IPS-18a (cell line): Measurements from ENCODE around the gene PIAS2.

Experiments
- H3K27ac ChIP-seq: one replicate; pipeline ENCODE4 v1.5.1; 2013; ENCODE audit warnings: low read length
- H3K27me3 ChIP-seq: one replicate; pipeline ENCODE4 v1.6.1; 2013; ENCODE audit warnings: mild to moderate bottlenecking, low read length; ENCODE audit not compliant: control insufficient read depth, insufficient read depth
- H3K36me3 ChIP-seq: one replicate; pipeline ENCODE4 v1.6.1; 2013; ENCODE audit warnings: low read depth, low read length; ENCODE audit not compliant: control insufficient read depth
- H3K4me1 ChIP-seq: one replicate; pipeline ENCODE4 v1.6.1; 2013; ENCODE audit warnings: low read depth, low read length; ENCODE audit not compliant: control insufficient read depth
- H3K4me3 ChIP-seq: one replicate; pipeline ENCODE4 v1.5.1; 2013; ENCODE audit warnings: low read length
- H3K9ac ChIP-seq: one replicate; pipeline ENCODE4 v1.6.1; 2013; ENCODE audit warnings: mild to moderate bottlenecking, low read length, moderate library complexity
- H3K9me3 ChIP-seq: one replicate; pipeline ENCODE4 v1.6.1; 2013; ENCODE audit warnings: low read depth, low read length; ENCODE audit not compliant: control insufficient read depth

Gene PIAS2

DNA sequence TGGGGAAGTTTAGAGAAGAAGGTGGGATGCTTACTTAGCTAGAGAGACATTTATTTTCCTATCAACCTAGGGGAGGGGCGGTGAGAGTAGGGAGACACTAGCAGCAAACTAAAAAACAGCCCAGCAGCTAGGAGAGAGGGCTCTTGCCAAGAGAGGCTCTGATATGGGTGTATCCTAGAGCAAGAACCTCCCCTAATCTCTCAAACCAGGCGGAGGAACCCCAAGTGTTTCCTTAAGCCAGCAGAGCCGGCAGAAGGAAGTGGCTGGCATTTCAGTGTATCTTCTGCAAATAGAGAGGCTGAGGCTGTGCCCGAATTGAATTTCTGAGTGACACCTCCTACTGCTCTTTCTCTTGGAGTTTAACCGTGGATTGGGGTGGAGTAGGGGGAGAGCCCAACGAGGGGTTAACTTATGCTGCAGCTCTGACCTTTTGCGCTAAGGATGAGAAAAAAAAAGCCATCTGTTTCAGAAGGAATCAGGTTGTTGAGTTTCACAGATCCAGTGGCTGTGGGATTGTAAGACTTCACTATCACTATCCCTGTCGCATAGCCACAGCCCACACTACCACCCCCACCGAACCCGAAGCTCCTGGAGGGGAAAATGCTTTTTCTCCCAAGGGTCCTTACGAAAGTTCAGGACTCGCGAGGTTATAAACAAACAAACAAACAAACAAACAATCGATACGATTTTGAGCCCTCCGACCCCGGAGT, 161.8 kb downstream of the PIAS2 start:
- H3K9me3 ChIP-seq: no peaks in the 10 kb centered on the region
- H3K4me3 ChIP-seq: peak overlapping the region; percentile 66
- no peak overlapping the region for H3K27ac ChIP-seq
- no peak overlapping the region for H3K9ac ChIP-seq
- H3K36me3 ChIP-seq: no peaks in the 10 kb centered on the region
- peaks cover 7% of the 10 kb centered on the region for H3K4me1 ChIP-seq
- H3K27me3 ChIP-seq: peaks cover 63% of the 10 kb centered on the region

- no peak overlapping the region for H3K9ac ChIP-seq
- peaks cover 56% of the 10 kb centered on the region for H3K27me3 ChIP-seq
- no peaks in the 10 kb centered on the region for H3K36me3 ChIP-seq
- H3K27ac ChIP-seq: no peak overlapping the region
- H3K9me3 ChIP-seq: no peaks in the 10 kb centered on the region
- H3K4me3 ChIP-seq: no peak overlapping the region
- peaks cover 7% of the 10 kb centered on the region for H3K4me1 ChIP-seq
Measured at GRCh38 chr18:46754661-46755292, 162.5 kb downstream of the PIAS2 start.

- Histone ChIP-seq H3K36me3 (no peaks in the 10 kb centered on the region), H3K27me3 (peaks cover 50% of the 10 kb centered on the region), H3K9ac (no peak overlapping the region), H3K27ac (no peak overlapping the region), H3K4me1 (peaks cover 7% of the 10 kb centered on the region), H3K9me3 (no peaks in the 10 kb centered on the region), H3K4me3 (no peak overlapping the region)
Measured at GRCh38 chr18:46754188-46754587, 163.1 kb downstream of the PIAS2 start.
